Choroid plexus epithelial cell (primary cell): ENCODE measurements around the gene UNC13D.

Experiments used
- DNase-seq: peaks from one replicate; pipeline ENCODE4 v3.0.0-alpha.2; 2010; ENCODE audit warnings: low read depth
- H3K4me3 ChIP-seq: 2 replicates; pipeline ENCODE4 v1.5.1; 2011; ENCODE audit warnings: low read depth, mild to moderate bottlenecking, control low read depth, low read length, moderate library complexity
- TF ChIP-seq, protein P1 (sequence below): conservative IDR thresholded peaks from 2 replicates; pipeline ENCODE4 v1.5.1; 2011; ENCODE audit warnings: low read depth, mild to moderate bottlenecking, control low read depth, inconsistent platforms, low read length, moderate library complexity

The UNC13D gene

DNA sequence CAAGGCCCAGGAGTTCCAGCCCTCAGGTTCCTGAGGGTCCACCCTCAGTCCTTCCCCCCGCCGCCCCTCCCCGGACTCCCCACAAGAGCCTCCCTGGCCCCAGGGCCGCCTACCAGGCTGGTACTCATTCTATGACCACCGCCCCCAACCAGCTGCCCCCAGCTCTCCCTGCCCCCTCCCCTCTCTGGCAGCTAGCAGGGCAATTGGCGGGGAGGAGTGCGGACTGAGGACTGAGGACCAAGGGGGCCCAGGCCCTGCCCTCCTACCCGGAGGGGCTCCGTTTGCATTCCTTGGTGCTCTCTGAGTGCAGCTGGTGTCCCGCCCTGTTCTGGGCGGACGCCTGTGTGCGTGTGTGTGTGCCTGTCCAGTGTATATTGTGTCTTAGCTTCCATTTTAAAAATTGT lies 19.1 kb downstream of the UNC13D start:
- TF ChIP-seq, protein P1, sequence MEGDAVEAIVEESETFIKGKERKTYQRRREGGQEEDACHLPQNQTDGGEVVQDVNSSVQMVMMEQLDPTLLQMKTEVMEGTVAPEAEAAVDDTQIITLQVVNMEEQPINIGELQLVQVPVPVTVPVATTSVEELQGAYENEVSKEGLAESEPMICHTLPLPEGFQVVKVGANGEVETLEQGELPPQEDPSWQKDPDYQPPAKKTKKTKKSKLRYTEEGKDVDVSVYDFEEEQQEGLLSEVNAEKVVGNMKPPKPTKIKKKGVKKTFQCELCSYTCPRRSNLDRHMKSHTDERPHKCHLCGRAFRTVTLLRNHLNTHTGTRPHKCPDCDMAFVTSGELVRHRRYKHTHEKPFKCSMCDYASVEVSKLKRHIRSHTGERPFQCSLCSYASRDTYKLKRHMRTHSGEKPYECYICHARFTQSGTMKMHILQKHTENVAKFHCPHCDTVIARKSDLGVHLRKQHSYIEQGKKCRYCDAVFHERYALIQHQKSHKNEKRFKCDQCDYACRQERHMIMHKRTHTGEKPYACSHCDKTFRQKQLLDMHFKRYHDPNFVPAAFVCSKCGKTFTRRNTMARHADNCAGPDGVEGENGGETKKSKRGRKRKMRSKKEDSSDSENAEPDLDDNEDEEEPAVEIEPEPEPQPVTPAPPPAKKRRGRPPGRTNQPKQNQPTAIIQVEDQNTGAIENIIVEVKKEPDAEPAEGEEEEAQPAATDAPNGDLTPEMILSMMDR: no peak
- no peak for DNase-seq
- no peak overlapping the region for H3K4me3 ChIP-seq

GRCh38 chr17:75824666-75825065 lies 19.5 kb downstream of the UNC13D start:
- TF ChIP-seq, protein P1: no peak

DNA sequence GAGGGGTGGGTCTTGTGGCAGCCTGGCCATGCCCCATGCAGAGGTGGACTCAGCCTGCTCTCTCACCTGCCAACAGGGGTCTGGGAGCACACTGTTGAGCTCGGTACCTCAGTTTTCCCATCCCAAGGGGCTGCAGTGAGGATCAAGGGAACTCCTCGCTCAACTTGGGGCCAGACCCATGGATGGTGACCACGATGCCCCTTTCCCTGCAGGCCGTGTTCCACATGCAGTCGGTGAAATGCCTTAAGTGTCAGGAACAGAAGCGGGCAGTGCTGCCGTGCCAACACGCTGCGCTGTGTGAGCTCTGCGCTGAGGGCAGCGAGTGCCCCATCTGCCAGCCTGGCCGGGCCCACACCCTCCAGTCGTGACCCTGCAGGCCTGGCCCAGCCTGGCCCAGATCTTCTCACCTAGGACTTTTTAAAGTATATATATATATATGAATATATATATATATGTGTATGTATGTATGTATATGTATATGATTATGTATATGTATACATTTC lies 20.1 kb downstream of the UNC13D start:
- TF ChIP-seq, protein P1: no peak
- no peak for DNase-seq
- H3K4me3 ChIP-seq: no peak overlapping the region

More at GRCh38 chr17:75824666-75825065, 19.5 kb downstream of the UNC13D start:
- no peak for DNase-seq
- no peak overlapping the region for H3K4me3 ChIP-seq

DNA sequence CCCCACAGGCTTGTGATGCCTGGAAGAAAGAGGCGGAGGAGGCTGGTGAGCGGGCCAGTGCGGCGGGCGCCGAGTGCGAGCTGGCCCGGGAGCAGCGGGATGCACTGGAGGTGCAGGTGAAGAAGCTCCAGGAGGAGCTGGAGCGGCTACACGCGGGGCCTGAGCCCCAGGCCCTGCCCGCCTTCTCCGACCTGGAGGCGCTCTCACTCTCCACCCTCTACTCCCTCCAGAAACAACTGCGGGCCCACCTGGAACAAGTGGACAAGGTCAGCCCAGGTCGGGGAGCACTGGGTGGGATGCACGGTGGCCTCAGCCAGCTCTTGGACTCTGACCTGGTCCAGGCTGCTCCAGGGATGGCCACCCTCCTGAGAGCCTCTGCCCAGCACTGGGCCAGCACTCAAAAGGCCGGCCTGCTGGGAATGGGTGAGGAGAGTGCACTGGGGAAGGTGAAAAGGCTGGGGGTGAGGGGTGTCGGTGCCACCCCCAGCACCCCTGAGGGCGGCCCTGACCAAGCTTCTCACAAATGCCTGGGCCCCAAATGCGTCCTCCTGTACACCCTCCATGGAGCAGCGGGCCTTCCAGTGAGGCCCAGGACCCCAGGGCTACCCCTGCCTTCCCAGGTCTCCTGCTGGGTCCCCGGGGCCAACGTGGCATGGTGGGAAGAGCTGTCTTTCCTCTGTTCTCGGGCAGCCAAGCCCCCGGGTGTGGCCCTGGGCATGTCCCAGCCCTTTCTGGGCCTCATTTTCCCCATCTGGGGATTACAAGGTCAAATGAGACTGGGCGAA lies 20.8 kb downstream of the UNC13D start:
- DNase-seq: no peak
- TF ChIP-seq, protein P1: no peak
- H3K4me3 ChIP-seq: no peak overlapping the region

GRCh38 chr17:75822800-75823166 lies 21.4 kb downstream of the UNC13D start:
- TF ChIP-seq, protein P1: no peak
- no peak for DNase-seq
- H3K4me3 ChIP-seq: no peak overlapping the region

GRCh38 chr17:75822119-75822799 lies 21.9 kb downstream of the UNC13D start:
- no peak overlapping the region for H3K4me3 ChIP-seq
- DNase-seq: no peak
- TF ChIP-seq, protein P1: no peak
